NCI-H1694 (cell line): ENCODE measurements around the gene LRRC74A.

Source experiments
- DNase-seq: peaks from one replicate; lab custom pipeline; 2025; lab: John Stamatoyannopoulos, UW

The LRRC74A gene

DNA sequence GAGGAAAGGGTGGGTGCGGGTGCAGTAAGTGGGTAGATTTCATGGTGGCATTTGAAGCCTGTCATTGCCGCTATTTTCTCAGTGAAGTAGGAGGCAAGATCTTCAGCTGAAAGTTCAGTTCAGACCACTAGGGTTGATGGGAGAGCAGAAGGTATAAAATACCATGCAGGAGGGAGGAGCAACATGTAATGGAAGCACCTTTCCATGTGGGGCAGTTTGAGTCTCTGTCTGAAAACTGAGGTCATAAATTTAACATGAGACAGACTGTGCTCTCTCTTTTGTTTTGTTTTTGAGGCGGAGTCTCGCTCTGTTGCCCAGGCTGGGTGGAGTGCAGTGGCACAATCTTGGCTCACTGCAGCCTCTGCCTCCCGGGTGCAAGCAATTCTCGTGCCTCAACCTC is 22.7 kb downstream of the LRRC74A start:
- DNase-seq = no peak

DNA sequence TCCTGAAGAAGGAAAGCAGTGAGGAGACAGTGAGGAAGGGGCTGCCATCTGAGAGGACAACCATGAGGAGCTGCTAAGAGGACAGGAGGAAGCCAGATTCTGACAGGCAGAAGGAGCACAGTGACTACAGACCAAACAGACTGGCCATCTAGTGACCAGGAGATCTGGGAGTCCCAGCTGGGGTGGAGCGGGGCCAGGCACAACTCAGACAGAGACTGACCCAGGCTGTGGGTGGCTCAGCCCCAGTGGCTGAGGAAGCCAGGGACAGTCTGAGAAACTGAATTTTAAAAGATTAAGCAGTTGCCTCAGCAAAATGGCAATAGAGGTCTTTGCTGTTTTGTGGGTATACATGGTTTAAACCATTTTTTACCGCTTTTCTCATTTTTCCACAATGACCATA is 28.9 kb downstream of the LRRC74A start:
- DNase-seq = no peak

DNA sequence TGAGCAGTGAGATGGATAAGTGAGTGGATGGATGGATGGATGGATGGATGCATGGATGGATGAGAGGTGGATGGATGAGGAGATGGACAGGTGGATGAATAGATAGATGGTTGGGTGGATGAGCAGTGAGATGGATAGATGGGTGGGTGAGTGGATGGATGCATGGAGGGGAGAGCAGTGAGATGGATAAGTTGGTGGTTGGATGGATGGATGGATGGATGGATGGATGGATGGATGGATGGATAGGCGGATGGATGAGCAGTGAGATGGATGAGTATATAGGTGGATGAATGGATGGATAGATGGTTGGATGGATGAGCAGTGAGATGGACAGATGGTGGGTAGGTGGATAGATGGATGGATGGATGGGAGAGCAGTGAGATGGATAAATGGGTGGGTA is 30.6 kb downstream of the LRRC74A start:
- DNase-seq = no peak

DNA sequence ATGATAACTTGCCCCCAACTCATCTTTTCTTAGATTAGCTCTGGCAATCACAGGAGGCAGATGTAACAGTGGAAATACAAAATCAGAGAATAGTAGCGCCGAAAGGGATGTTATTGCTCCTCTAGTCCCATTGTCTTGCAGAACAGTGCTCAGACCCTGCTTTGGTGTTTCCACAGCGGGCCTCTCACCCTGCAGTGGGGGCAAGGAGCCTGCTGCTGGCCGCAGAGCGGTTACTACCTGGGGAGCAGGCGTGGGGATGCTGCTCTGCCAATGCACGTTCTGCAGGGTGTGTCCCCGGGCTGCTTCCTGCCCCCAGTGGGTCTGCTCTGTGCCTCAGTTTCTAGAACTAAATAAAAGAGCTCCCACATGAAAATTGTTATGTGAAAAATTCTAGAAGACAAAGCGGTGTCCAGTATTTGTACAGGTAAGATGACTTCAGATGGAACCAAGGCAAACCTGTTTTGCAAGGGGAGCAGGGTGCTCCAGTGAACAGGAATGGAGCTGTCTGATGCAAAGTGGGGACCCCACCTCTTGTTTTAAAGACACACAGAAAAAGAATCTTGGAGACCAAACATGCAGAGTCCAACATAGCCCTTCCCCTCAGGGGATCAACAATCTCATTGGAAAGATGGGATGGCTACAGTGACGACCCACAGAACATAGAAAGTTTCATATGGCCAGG is 35.5 kb downstream of the LRRC74A start:
- DNase-seq = no peak

DNA sequence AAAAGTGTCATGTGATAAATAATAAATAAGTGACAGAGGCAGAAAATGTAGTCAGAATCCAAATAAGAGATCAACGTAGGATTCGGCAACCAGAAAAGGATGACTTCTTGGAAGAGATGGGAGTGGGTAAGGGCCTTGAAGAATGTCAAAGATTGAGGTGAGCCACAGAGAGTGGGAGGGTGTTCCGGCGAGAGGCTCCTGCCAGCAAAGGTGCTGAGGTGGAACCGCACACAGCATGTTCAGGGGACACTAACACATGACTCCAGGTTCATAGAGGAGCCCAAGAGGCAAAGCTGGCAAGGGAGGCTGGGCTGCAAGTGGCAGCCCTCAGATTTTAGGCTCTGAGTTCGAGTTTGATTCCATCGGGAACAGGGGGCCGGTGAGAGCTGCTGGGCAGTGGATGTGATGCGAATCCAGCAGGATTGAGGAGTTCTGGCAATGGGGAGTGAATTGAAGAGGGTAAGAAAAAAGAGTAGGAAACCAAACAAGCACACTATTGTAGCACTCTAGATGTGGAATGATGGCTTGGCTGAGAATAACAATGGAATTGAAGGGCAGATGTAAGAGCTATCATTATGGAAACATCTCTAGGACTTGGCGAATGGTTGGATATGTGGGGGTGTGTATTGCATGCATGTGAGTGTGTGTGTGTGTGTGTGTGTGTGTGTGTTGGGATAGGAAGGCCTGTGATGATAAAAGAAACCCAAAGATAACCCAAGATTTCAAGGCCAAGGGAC is 36.5 kb downstream of the LRRC74A start:
- no peak for DNase-seq

DNA sequence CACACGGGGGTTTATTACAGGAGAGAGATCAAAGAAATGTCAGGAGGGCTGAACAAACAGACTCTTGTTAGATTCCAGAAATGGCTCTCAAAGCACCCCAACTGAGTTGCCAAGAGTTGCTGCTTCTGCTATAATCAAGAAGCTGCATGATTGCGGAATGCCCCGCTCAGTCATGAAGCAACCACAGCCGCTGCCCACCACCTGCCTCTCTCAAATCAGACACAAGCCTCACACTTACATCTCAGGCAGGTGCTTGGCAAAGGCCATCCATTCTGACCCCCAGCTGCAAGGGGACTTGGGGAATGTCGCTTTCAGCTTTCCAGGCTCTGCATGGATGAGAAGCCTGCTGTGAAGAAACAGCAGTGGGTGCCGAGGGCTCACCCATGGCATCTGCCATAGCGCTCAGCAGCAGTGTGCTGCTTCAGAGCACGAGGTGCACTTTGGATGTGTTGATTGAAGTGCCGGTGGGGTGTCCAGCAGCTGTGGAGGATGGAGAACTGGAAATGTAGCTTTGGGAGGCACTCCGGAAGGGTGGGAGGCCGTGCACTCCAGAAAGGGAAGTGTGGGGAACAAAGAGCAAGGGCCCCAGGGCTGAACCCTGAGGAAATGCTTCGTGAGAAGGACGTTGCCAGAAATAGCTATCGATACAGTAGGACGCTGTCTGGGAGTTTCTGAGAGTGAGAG is 37.7 kb downstream of the LRRC74A start:
- no peak for DNase-seq

DNA sequence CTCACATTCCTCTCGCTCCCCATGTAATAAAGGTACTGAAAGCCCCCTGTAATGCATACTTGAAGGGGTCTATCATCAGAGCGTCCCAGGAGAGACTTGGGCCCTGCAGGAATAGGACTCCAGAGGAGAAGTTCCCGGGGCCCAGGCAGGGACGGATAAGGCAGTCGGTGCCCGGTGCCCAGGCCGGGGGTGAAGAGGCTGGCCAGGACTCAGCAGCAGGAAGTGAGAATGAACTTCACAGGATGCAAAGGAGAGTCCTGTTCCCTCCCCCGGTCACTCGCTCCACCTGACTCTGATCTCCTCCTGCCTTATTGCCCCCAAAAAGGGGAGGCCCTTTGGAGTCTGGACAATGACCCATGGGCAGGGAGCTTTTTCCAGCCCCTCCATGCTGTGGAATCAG is 40.2 kb downstream of the LRRC74A start:
- no peak for DNase-seq

DNA sequence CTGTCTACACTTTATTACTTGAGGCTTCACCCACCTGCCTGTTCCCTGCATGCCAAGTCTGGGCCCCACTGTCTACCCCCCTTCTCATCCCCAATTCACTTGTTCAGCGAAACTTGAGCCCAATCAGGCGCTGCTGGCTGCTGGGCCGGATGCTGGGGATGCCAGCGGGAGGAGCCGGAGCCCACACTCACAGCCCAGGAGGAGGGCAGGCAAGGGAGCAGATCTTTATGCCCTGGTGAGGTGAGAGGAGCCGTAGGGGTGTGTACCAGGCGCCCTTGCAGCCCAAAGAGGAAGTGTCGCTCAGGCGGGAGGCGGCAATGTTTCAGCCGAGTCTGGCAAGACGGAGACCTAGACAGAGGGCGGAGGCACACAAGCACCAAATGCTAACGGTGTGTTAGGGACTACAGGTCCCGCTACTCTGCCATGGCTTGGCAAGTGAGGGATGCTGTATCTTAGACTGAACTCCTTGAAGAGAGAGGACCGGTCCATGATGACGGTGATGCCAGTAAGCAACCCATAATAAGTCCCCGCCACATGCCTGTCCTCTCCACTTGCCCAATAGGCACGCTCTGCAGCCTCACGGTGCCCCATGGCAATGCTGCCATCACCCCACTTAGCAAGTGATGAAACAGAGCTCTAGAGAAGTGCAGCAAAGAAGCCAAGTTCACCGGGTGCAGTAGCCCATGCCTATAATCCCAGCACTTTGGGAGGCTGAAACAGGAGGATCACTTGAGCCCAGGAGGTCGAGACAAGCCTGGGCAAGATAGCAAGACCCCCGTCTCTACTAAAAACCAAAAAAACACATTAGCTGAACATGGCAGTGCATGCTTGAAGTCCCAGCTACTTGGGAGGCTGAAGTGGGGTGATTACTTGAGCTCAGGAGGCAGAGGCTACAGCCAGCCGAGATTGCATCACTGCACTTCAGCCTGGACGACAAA is 41.6 kb downstream of the LRRC74A start:
- DNase-seq = no peak

DNA sequence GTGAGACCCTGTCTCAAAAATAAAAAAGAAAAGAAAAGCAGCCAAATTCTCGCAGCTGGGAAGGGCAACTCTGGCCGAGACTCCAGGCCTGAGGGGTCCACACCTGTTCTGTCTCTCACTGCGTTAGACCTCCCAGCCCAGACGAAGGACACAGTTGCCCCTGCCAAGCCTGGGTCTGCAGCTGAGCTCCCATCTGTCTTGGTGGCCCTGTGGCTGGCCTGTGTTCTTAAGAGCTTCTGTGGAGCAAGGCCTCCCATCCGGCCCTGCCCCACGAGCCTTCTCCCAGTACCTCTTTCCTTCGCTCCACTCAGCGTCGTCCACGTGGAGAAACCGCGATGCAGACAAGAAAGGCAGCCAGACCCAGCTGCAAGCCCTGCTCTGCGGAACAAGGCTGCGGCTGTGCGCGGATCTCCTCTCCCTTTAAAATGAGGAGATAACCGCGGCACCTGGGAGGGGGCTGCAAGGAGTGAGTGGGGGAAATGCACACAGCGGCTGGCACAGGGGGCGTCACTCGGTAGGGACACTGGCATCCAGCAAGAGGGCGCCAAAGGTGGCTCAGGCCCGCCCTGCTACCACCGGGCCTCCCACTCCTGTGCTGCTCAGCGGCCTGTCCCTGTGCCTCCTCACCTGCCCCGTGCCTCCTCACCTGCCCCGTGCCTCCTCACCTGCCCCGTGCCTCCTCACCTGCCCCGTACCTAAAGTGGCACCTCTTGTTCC is 42.4 kb downstream of the LRRC74A start:
- DNase-seq = no peak

DNA sequence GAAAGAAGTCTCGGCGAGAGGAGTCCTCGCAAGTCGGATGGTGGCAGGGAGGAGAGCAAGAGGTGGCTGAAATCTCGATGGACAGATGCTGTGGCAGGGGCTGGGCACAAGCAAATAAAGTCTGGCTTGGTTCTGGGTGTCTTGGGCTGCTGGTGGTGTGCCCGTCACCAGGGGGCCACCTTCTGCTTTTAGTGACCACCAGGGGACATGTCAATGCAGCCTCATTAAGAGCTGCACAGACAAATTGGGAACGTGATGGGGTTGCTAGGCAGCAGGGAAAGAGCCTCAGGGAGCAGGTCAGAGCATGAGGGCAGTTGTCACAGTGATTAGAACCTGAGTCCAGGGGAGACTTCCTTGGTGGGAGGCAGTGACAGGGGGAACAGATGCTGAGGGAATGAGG is 44.0 kb downstream of the LRRC74A start:
- DNase-seq = no peak

DNA sequence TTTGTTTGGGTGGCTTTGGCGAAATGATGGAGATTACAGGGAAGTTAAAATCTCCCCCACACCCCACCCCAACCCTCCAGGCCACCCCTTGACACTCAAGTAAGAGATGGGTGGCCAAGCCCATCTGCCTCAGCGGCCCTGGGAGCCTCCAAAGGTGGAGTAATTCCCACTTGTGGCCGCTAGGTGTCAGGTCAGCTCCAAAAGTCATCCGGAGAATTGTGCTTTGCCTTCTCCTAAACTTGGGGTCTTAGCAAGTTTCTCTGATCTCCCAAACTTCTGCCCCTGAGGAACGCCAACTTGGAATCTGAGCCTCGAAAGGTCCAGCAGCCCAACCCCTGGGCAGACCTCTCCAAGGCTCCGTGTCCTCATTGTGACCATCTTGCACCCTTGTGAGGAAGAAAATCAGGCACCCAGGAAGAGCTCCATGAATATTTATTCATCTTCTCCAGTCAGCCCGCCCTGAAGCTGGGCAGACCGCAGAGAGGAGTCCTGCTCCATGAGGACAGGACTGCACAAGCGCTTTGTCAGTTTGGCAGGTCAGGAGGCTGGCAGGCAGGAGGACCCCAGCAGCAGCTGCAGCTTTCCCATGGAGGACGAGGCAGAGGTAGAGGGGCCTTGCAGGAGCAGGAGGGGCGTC is 46.7 kb downstream of the LRRC74A start:
- peak; percentile 63 for DNase-seq

DNA sequence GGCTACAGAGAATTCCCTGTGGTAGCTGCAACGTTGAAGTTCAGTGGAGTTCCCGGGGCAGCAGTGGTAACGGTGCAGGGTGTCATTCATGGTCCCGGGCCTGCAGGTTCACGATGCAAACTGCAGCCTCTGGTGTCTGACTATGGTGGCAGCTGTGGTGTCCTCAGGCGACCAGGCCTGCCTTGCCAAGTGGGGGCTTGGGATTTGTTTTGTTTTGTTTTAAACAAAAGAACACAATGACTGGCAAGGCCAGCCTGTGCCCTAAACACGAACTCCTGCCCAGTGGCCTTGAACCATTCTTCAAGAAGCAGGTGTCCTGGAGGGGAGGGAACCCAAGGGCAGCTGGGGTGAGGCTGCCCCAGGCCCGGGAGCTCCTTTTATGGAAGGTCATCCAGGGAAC is 48.5 kb downstream of the LRRC74A start:
- DNase-seq = no peak

DNA sequence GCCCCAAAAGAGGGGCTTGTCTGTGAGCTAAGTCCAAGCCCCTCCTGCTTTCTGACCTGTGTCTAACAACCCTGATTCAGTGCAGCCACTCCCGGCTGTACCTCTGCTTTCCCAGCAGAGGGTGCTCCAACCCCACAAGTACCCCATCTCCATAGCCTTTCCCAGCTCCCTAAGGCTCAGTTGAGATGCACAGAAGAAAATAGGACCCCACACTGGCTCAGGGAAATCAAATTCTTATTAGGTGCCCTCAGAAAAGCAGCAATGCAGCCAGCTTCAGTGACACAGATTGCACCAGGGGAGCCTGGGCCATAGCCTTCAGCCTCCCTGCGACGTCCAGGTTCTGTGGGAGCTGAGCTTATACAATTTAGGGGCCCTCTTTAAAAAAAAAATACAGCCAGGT is 49.9 kb downstream of the LRRC74A start:
- peak; percentile 94 for DNase-seq

DNA sequence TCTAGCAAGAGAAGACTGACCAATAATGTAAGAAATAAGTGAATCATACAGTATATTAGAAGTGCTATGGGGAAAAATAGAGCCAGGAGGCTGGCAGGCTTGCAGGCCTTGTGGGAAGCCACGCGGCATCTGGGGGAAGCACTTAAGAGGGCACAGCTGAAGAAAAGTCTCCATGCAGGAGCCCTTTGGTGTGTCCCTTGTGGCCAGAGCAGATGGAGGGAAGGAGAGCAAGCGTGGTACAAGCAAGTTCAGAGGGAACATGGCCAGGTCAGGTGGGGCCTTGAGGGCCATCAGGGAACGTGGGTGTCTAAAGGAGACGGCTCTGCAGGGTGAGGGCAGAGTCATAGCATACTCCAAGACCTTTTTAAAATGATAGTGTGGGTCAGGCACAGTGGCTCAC is 51.7 kb downstream of the LRRC74A start:
- DNase-seq = no peak

DNA sequence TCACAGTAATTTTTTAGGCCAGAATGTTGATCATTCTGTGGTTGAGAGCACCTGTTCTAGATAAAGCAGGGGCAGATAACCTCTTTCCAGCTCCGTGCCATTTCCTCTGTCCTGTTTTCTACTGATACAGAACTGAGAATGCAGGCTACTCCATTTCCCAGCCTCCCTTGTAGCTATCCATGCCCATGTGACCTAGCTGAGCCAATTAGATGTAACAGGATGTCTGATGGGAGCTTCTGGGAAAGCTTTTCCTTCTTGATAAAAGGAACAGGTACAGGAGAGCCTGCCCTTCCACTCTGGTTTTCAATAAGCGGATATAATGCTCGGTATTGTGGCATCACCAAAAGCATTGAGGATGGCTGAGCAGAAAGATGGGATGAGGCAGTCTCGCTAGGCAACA is 54.2 kb downstream of the LRRC74A start:
- DNase-seq = no peak

DNA sequence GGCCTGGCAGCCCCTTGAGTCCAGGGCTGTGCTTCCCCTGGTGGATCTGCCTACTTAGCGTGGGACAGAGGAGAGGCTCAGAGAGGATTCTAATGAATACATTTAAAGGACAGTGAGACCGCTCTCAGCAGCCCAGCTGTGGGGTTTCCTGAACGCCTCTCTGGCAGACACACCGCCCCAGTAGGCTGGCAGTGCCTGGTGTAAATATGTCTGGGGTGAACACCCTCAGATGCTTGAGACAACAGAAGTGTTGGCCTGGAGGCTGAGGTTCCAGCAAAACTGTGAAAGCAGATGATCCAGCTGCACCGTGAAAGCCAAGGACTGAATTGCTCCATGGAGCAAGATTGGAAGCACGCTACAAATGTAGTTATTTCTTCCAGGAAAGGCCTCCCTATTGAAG is 55.1 kb downstream of the LRRC74A start:
- no peak for DNase-seq

DNA sequence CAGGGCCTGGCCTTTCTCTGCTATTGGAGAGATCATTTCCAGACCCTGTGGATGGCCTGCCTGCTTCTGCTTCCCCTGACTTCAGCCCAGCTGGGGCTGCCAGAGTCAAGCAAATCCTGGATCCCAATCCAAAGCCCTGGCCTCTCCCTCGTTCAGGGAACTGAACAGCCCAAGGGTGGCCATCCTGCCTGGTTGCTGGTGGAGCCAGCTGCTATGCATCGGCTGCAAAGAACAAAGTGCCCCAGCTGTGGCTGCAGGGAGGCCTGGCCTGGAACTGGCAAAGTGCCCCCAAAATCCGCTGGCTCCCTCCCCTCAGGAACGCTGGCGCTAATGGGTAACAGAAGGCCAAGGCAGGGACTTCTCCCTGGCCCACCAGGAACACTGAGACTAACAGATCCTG is 56.4 kb downstream of the LRRC74A start:
- DNase-seq = no peak

DNA sequence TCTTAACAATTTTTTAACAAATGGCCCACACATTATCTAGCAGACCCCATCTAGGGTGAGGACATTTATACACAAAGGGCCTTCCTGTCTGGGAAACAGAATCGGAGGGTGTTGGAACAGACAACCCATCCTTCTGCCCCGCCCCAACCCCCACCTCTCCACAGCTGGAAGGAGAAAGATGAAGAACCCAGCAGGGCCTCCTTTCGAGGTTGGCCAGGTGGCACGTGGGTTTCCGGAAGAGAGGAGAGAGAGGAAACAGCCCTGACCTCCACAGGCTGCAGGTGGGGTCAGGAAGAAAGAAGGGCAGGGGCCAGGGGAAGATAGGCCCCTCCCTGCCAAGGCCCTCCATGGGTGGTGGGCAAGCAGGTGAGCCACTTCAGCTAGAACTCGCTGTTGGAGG is 57.2 kb downstream of the LRRC74A start:
- DNase-seq = no peak

DNA sequence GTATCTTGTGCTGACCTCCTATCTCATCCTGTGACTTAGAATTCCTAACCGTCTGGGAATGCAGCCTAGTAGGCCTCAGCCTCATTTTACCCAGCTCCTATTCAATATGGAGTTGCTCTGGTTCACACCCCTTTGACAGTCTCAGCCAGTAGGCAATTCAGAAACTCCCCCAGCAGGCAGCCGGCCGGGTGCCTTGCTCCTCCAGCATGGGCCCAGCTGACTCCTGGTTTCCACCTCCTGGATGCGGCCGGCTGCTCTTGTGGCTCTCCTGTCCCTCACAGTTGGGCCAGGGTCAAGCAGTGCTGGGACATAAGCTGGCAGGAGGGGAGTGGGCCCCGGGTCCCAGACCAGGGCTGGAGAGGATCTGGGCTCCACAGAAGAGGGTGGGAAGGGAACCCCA is 58.2 kb downstream of the LRRC74A start:
- no peak for DNase-seq

DNA sequence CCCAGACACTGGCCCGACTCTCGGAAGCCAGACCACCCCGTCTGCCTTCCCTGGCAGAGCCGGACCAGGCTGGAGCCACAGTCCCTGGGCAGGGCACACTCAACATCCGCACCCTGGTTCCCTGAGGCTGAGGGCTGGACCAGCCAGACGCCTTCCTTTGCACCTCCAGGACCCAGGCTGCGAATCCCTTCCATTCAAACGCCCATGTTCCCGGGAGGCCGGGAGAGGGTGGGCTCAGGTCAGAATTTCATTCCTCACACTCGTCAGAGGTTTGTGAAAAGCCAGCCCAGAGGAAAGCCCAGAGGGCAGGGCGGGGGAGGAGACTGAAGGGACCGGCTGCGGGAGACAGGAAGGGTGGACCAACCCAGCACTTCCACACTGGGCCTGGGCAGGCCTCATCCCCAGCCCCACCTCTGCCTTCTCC is 58.7 kb downstream of the LRRC74A start:
- no peak for DNase-seq

DNA sequence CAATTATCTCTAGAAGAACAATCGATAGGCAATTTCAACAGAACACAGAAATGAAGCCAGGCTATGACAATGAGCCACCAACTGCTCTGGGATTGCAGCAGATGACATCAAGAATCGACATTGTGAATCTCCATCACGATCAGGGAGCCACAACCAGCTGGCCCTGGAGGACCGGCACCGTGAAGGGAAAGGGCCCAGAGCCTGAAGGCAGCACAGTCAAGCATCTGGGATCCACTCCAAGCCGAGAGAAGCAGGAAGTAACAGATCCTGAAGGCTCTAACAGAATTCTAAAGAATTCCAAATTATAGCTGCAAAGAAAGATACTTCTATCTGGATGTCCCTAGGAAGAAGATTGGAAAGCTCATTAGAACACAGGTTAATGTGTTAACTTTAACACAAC is 61.0 kb downstream of the LRRC74A start:
- no peak for DNase-seq
